Measurements from ENCODE around the gene SEPTIN10. TPM values are rescaled to one million over a fixed set of nuclear protein-coding genes. Genes with fewer than 3 reads are reported as not detected.
A peak's percentile ranks its signal among the peaks of the same experiment; 100 is the strongest.

Gene SEPTIN10
- total and polyA plus RNA-seq, 2 experiments from 2014 or later = 60.0 to 77.3 TPM

DNA sequence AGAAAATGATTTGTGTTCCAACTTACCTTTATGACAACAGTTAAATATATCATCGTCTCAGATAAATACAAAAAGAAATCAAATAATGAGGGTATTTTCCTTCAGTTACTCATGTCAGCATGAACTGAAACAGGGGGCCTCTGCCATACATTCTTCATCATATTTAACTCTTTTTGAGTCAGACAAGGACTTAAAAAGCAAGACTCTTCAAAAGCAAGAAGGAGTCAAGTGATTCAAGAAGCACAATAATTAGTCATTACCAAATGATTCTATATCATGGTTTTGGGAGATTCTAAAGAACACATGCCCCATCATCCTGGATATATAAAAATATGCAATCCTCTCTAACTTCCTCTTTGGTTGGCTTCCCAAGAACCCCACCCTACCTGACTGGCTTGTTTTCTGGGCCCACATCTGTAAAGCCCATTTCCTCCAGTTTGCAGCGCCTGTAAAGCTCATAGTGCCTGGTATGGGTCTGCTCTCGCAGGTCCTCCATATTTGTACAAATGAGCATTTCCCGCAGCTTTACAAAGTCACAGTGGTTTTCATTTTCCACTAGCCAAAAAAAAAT lies 49.7 kb downstream of the SEPTIN10 start:
- TF ChIP-seq, protein P1, sequence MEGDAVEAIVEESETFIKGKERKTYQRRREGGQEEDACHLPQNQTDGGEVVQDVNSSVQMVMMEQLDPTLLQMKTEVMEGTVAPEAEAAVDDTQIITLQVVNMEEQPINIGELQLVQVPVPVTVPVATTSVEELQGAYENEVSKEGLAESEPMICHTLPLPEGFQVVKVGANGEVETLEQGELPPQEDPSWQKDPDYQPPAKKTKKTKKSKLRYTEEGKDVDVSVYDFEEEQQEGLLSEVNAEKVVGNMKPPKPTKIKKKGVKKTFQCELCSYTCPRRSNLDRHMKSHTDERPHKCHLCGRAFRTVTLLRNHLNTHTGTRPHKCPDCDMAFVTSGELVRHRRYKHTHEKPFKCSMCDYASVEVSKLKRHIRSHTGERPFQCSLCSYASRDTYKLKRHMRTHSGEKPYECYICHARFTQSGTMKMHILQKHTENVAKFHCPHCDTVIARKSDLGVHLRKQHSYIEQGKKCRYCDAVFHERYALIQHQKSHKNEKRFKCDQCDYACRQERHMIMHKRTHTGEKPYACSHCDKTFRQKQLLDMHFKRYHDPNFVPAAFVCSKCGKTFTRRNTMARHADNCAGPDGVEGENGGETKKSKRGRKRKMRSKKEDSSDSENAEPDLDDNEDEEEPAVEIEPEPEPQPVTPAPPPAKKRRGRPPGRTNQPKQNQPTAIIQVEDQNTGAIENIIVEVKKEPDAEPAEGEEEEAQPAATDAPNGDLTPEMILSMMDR (IDR thresholded peaks at IDR 0.05; ENCODE audit: low read depth, low read length) = no peak
- H3K4me1 ChIP-seq (ENCODE audit: low read depth) = no peaks in the 10 kb centered on the region
- no peaks in the 10 kb centered on the region for H3K9me3 ChIP-seq (ENCODE audit: low read depth)
- H3K36me3 ChIP-seq = peaks cover 21% of the 10 kb centered on the region
- no peak overlapping the region for H3K27ac ChIP-seq
- H3K27me3 ChIP-seq = no peaks in the 10 kb centered on the region
- no peak overlapping the region for H3K4me3 ChIP-seq
- DNase-seq (ENCODE audit: low read depth in 1 of 2, low spot score in 1 of 2) = no peak

DNA sequence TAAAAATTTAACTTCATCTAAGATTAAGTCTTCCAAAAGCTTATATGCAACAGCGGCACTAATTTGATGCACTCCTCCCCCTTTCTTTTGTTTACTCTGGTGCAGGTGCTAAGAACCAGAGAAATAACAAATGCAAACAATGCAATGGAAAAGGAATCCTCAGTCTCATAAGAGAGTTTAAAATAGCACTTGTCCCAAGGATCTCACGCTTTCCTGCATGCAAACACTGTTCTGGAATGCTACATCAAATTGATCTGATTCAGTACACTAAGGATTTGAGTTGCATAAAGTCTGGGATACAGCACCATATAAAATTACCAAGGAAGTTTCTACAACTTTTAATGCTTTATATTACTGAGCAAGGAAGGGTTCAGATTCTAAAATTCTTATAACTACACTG lies 50.5 kb downstream of the SEPTIN10 start:
- DNase-seq (ENCODE audit: low read depth in 1 of 2, low spot score in 1 of 2) = no peak
- Histone ChIP-seq H3K27me3 (no peaks in the 10 kb centered on the region), H3K4me1 (ENCODE audit: low read depth) (no peaks in the 10 kb centered on the region), H3K27ac (no peak overlapping the region), H3K36me3 (peaks cover 21% of the 10 kb centered on the region), H3K4me3 (no peak overlapping the region), H3K9me3 (ENCODE audit: low read depth) (no peaks in the 10 kb centered on the region)
- TF ChIP-seq, protein P1 (IDR thresholded peaks at IDR 0.05; ENCODE audit: low read depth, low read length) = no peak

DNA sequence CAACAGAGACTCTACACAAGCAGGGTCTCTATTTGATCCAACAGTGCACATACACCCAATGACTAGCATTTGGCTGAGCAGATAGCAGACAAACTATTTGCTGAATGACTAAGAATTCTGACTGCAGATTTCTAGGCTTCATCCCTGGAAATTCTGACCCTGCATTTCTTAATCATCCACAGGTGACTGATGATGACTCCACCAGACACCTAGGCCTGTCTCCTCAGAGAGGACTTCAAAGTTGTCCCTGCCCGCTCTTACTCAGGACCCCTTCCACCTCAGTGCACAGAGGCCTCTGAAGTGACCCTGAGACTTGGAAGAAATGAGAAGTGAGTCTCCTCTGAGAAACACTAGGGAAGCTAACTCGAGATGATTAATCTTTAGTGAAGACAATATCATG lies 51.3 kb downstream of the SEPTIN10 start:
- TF ChIP-seq, protein P1 (IDR thresholded peaks at IDR 0.05; ENCODE audit: low read depth, low read length) = no peak
- H3K4me3 ChIP-seq = no peak overlapping the region
- peaks cover 18% of the 10 kb centered on the region for H3K36me3 ChIP-seq
- H3K4me1 ChIP-seq (ENCODE audit: low read depth) = no peaks in the 10 kb centered on the region
- H3K27me3 ChIP-seq = no peaks in the 10 kb centered on the region
- H3K9me3 ChIP-seq (ENCODE audit: low read depth) = no peaks in the 10 kb centered on the region
- no peak overlapping the region for H3K27ac ChIP-seq
- no peak for DNase-seq (ENCODE audit: low read depth in 1 of 2, low spot score in 1 of 2)

DNA sequence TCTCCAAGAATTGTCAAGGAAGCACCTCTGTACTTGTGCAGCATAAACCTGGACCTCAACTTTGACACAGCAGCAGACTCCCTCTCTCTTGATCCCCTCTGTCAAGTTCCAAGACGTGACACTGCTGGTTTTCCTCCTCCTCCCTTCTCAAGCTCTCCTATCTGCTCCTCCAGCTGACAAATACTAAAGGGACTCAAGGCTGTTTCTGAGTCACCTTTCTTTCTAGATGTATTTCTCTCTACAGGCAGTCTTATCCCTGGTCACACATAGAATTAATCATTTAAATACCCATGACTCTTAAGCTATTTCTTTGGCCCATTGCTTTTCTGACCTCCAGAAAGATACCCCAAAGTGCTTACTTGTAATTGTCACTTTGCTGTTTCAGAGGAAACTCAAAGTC lies 53.5 kb downstream of the SEPTIN10 start:
- peak in 1 of 2 donors; percentile 26 for DNase-seq (ENCODE audit: low read depth in 1 of 2, low spot score in 1 of 2)
- no peaks in the 10 kb centered on the region for H3K27me3 ChIP-seq
- no peaks in the 10 kb centered on the region for H3K9me3 ChIP-seq (ENCODE audit: low read depth)
- TF ChIP-seq, protein P1 (IDR thresholded peaks at IDR 0.05; ENCODE audit: low read depth, low read length) = no peak
- peaks cover under 1% of the 10 kb centered on the region for H3K4me1 ChIP-seq (ENCODE audit: low read depth)
- H3K27ac ChIP-seq = no peak overlapping the region
- H3K36me3 ChIP-seq = peaks cover 9% of the 10 kb centered on the region
- no peak overlapping the region for H3K4me3 ChIP-seq

DNA sequence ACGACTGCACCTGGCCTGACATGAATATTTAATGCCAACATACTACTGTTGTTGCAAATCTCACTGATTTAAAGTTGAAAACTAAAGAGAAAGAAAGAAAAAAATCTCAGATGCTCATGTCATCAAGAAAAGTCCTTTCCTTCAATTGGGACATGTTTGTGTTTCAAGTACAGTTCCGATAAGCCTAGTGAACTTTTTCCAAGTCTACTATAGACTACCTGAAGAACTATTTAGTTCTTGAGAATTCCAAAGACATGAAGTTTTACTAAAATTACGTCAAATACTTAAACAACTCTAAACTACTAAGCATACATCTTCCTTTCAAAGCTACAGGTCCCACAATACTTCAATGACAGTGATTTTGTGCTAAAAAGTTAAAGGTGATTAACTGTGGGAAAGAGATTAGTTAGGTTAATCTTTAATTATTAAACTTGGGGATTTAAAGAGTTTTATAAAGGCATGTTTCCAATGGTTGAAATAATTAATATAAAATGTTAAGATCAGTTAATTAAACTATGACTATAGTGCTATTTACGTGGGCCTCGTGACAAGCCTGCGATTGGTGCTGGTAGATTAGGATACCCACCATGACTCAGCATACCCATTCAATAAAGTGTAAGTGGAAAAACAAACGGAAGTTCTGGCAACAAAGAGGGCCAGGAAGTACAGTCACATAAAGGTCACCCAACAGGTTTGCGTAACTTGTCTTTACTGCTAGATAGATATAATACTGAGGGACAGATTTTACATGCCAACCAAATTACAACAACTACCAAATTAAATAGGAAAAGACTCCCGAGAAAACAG lies 55.5 kb downstream of the SEPTIN10 start:
- no peak overlapping the region for H3K4me3 ChIP-seq
- no peaks in the 10 kb centered on the region for H3K36me3 ChIP-seq
- no peaks in the 10 kb centered on the region for H3K9me3 ChIP-seq (ENCODE audit: low read depth)
- peaks cover 10% of the 10 kb centered on the region for H3K4me1 ChIP-seq (ENCODE audit: low read depth)
- TF ChIP-seq, protein P1 (IDR thresholded peaks at IDR 0.05; ENCODE audit: low read depth, low read length) = no peak
- no peaks in the 10 kb centered on the region for H3K27me3 ChIP-seq
- H3K27ac ChIP-seq = no peak overlapping the region
- DNase-seq (ENCODE audit: low read depth in 1 of 2, low spot score in 1 of 2) = peak in 1 of 2 donors; percentile 87

Data from cardiac muscle cell (in vitro differentiated cells and primary cell).